Kidney glomerular epithelial cell (primary cell): ENCODE data around the gene EFNB2.

Experiments
- DNase-seq: peaks from one replicate; lab custom pipeline; 2025; lab: John Stamatoyannopoulos, UW

Gene EFNB2

GRCh38 chr13:106535552-106536243 is at the start of gene EFNB2:
Gene EFNB2 (minus strand): TSS chr13:106535662. CDS start chr13:106534964, 698 bp downstream.
- peak; percentile 75 for DNase-seq

GRCh38 chr13:106581225-106581624 is 45.8 kb upstream of the EFNB2 start:
- DNase-seq: no peak

GRCh38 chr13:106575896-106576295 is 40.4 kb upstream of the EFNB2 start:
- DNase-seq: no peak

GRCh38 chr13:106573868-106574267 is 38.4 kb upstream of the EFNB2 start:
- DNase-seq: no peak

GRCh38 chr13:106573284-106573846 is 37.9 kb upstream of the EFNB2 start:
- no peak for DNase-seq

- DNase-seq: no peak
These were observed 34.9 kb upstream of the EFNB2 start for GRCh38 chr13:106570299-106570852.

- DNase-seq: no peak
These were observed 34.0 kb upstream of the EFNB2 start for GRCh38 chr13:106569233-106570095.

- DNase-seq: no peak
These were observed 33.0 kb upstream of the EFNB2 start for GRCh38 chr13:106568299-106569003.

- DNase-seq: peak; percentile 85
These were observed 32.2 kb upstream of the EFNB2 start, which contains the start of gene ARGLU1 for GRCh38 chr13:106567474-106568298. Gene ARGLU1 (minus strand): TSS chr13:106568137. CDS start chr13:106567919, 218 bp downstream.

GRCh38 chr13:106566641-106567473 is 31.4 kb upstream of the EFNB2 start:
- peak; percentile 21 for DNase-seq

GRCh38 chr13:106565127-106565775 is 29.8 kb upstream of the EFNB2 start:
- no peak for DNase-seq

GRCh38 chr13:106562301-106562700 is 26.8 kb upstream of the EFNB2 start:
- DNase-seq: no peak

- peak; percentile 20 for DNase-seq
These were observed 26.2 kb upstream of the EFNB2 start for GRCh38 chr13:106561551-106562170.

GRCh38 chr13:106560821-106561220 is 25.4 kb upstream of the EFNB2 start:
- no peak for DNase-seq

GRCh38 chr13:106558527-106558926 is 23.1 kb upstream of the EFNB2 start:
- no peak for DNase-seq

- DNase-seq: no peak
These were observed 20.3 kb upstream of the EFNB2 start for GRCh38 chr13:106555631-106556328.

- no peak for DNase-seq
These were observed 16.3 kb upstream of the EFNB2 start for GRCh38 chr13:106551751-106552150.

GRCh38 chr13:106551350-106551749 is 15.9 kb upstream of the EFNB2 start:
- DNase-seq: no peak
